Measurements from ENCODE around the gene PARP8.

Gene PARP8

DNA sequence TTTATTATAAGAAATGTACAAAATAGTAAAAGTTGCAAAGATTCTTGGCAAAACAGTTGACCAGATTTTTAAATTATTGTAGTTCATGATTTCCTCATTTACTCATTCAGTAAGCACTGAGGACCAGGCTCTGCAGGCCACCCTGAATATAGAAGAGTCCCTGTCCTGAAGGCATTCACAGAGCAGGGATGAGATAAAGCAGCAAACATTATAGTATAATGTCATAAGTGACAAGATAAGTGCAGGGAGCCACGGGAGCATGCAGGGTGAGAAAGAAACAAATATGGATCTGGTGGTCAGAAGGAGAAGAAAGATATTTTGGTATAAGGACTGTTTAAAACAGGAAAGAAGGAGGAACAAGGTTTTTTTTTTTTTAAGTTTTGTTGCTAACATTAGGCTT lies 46.0 kb downstream of the PARP8 start:
- DNase-seq (ENCODE audit: low read depth): no peak
- TF ChIP-seq, protein P1, sequence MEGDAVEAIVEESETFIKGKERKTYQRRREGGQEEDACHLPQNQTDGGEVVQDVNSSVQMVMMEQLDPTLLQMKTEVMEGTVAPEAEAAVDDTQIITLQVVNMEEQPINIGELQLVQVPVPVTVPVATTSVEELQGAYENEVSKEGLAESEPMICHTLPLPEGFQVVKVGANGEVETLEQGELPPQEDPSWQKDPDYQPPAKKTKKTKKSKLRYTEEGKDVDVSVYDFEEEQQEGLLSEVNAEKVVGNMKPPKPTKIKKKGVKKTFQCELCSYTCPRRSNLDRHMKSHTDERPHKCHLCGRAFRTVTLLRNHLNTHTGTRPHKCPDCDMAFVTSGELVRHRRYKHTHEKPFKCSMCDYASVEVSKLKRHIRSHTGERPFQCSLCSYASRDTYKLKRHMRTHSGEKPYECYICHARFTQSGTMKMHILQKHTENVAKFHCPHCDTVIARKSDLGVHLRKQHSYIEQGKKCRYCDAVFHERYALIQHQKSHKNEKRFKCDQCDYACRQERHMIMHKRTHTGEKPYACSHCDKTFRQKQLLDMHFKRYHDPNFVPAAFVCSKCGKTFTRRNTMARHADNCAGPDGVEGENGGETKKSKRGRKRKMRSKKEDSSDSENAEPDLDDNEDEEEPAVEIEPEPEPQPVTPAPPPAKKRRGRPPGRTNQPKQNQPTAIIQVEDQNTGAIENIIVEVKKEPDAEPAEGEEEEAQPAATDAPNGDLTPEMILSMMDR (conservative IDR thresholded peaks at IDR 0.05; ENCODE audit: low read length): no peak
- H3K4me3 ChIP-seq (ENCODE audit: low read length): no peak overlapping the region

DNA sequence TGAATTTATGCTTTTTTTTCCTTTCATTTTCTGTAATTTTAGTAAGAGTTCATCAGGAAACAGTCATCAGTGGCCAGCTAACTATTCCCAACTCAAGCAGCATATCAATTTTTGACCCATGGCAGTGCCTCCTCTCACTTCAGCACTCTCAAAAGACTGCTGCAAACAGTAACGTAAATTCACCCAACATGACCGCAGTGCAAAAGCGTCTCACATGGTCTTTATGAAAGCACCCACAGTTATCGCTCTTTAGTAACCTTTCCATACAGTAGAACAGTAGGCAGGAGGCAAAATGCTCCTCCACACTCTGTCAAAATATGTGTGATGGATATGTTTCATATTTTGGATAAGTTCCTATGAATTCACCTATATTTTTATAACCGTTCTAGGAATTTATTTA lies 48.6 kb downstream of the PARP8 start:
- no peak overlapping the region for H3K4me3 ChIP-seq (ENCODE audit: low read length)
- TF ChIP-seq, protein P1 (conservative IDR thresholded peaks at IDR 0.05; ENCODE audit: low read length): no peak
- DNase-seq (ENCODE audit: low read depth): no peak

DNA sequence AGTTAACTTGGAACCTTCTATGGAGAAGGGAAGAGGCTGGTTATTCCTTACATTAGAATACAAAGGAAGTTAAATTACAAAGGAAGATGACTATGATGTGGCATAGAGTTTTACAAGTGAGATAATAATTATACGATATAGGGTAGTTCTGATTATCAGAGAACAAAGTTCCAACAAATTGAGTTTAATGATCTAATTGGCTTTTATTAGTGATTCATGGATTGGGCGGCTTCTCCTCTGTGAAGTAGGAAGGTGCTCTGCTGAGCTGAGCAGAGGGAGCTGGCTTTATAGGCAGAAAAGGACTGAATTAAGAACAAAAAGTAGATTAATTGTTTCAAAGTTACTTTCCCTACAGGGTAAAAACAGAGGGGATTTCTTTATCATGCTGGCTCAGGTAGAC lies 49.7 kb downstream of the PARP8 start:
- no peak for DNase-seq (ENCODE audit: low read depth)
- no peak overlapping the region for H3K4me3 ChIP-seq (ENCODE audit: low read length)
- TF ChIP-seq, protein P1 (conservative IDR thresholded peaks at IDR 0.05; ENCODE audit: low read length): no peak

DNA sequence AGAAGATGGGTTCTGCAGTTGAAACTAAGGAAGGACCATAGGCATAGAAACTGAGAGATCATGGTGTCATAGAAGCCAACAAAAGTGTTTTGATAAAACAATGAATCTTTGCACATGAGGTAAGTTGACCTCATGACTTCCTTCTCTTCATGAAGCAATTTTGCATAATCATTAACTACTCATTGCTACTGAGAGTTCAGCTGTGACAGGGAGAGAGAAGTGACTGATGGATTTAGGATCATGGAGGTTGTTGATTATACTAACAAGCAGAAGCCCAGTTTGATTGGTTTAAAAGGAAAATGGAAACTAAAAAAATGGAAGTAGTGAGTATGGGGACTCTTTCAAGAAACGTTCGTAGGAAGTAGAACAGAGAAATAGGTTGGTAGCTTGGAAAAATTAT lies 51.2 kb downstream of the PARP8 start:
- H3K4me3 ChIP-seq (ENCODE audit: low read length): no peak overlapping the region
- TF ChIP-seq, protein P1 (conservative IDR thresholded peaks at IDR 0.05; ENCODE audit: low read length): no peak
- no peak for DNase-seq (ENCODE audit: low read depth)

DNA sequence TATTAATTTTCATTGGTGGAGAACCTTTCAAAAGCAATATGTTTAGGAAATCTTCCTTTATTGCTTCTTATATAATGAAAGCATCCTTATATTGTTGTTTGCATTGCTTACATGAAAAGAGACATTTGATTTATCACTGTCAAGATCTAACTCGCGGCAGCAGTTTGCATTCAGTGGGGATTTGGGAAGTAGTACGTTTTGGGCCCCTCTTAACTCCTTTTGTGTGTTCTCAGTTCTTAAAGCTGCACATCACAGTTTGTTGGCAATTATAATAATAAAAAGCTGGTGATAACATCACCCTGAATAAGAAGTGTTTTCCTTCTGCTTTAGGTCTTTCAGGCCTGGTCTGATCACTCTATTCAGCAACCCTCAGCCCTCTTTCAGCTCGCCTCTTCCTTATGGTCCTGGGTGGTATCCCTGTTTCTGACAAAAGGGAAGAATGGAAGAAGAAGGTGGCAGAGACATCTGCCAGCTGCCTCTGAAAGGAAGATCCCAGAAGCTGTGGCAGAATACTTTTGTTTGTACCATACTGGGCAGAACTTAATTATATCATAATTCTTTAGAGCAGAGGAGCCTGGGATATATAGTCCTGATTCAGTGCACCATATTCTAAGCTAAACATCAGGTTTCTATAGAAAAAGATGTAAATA lies 53.7 kb downstream of the PARP8 start:
- TF ChIP-seq, protein P1 (conservative IDR thresholded peaks at IDR 0.05; ENCODE audit: low read length): no peak
- no peak overlapping the region for H3K4me3 ChIP-seq (ENCODE audit: low read length)
- DNase-seq (ENCODE audit: low read depth): no peak

DNA sequence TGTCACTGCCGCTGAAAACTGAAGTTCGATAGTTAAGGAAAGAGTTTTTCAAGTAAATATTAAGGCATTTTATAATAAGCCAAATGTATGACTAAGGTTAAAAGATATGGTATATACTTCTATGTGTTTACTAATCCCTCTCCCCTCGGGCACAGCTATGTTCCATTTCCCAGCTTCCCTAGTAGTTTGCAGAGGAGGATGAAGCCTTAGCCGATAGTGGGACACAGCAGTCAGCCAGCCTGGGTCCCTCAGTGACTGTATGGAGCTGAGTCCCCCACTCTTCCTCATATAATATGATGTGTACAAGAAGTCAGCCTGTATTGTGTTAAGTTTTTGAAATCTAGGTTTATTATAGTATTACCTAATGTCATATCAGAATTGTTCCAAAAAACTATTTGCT lies 55.8 kb downstream of the PARP8 start:
- H3K4me3 ChIP-seq (ENCODE audit: low read length): no peak overlapping the region
- TF ChIP-seq, protein P1 (conservative IDR thresholded peaks at IDR 0.05; ENCODE audit: low read length): no peak
- no peak for DNase-seq (ENCODE audit: low read depth)

DNA sequence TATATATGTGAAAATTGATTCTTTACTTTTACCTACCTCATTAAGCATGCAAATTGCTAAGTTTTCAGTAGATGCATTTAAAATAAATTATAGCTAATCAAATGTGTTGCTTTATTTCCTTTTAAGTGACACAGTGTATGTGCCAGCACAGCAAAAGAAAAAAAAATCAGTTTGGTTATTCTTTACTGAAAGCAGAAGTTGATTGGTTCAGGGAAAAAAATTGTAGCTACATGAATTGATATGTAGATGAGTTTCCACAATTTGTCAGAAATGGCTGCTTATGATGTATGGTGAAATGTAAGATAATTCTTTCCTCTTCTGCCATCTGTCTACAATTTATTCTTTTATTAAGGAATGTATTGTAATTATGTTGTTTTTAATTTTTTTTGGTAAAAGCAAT lies 57.8 kb downstream of the PARP8 start:
- TF ChIP-seq, protein P1 (conservative IDR thresholded peaks at IDR 0.05; ENCODE audit: low read length): no peak
- DNase-seq (ENCODE audit: low read depth): no peak
- H3K4me3 ChIP-seq (ENCODE audit: low read length): no peak overlapping the region

Data from AG10803 (cell line).